Vagina (tissue), 2 donors: Measurements from ENCODE around the gene TNFSF9. TPM values are rescaled to one million over a fixed set of nuclear protein-coding genes. Genes with fewer than 3 reads are reported as not detected.

Experiments
- DNase-seq, 2 donors: peaks; one replicate each; pipeline ENCODE4 v3.0.0-alpha.2; 2017; ENCODE audit errors: extremely low spot score in 2 of 2
- H3K27ac ChIP-seq: fragments of 200-600 bp; sonication (generic); one replicate; pipeline ENCODE4 v1.5.1; 2019
- H3K27me3 ChIP-seq: fragments of 200-600 bp; sonication (generic); one replicate; pipeline ENCODE4 v1.5.1; 2019
- H3K36me3 ChIP-seq, 2 donors: fragments of 200-600 bp; sonication (generic); one replicate each; pipeline ENCODE4 v1.5.1; 2017 to 2019
- H3K4me1 ChIP-seq: fragments of 200-600 bp; sonication (generic); one replicate; pipeline ENCODE4 v1.5.1; 2019
- H3K4me3 ChIP-seq, 2 donors: fragments of 200-600 bp; sonication (generic); 1 replicate in 1 of 2; 2 replicates in 1 of 2; pipeline ENCODE4 v1.5.1; 2016 to 2019
- H3K9me3 ChIP-seq: fragments of 200-600 bp; sonication (generic); one replicate; pipeline ENCODE4 v1.5.1; 2019
- CTCF ChIP-seq, 3 experiments: fragments of 450-650 bp in 2 of 3; fragments of 200-600 bp in 1 of 3; sonication (generic) in 1 of 3; IDR thresholded peaks; one replicate each; pipeline ENCODE4 v1.5.1; 2017 to 2019; ENCODE audit warnings: antibody characterized with exemption in 3 of 3, mild to moderate bottlenecking in 2 of 3, moderate library complexity in 2 of 3
- POLR2A ChIP-seq, 2 donors: fragments of 450-650 bp; IDR thresholded peaks; one replicate each; pipeline ENCODE4 v1.6.1; 2017; ENCODE audit warnings: antibody characterized with exemption in 2 of 2, mild to moderate bottlenecking in 2 of 2, moderate library complexity in 2 of 2
- POLR2AphosphoS5 ChIP-seq, 2 donors: sonication (generic); formaldehyde crosslinking; IDR thresholded peaks; one replicate each; pipeline ENCODE4 v1.9.0; 2017; ENCODE audit warnings: antibody characterized with exemption in 2 of 2, mild to moderate bottlenecking in 2 of 2, low read depth in 1 of 2; ENCODE audit not compliant: insufficient read depth in 1 of 2
- intact Hi-C: fragments of 100-400 bp; cut with DNase I; formaldehyde crosslinking; loops from one replicate; pipeline ENCODE4 v1.15.1; 2023
- total RNA-seq: library from RNA; depleted of rRNA; stranded (reverse); fragments of >200 nt; gene quantifications from one replicate; pipeline ENCODE4 v1.2.3, GENCODE V29; 2016

TNFSF9 gene
- total RNA-seq, 1 donor from 2014 or later, result 7.9 TPM

GRCh38 chr19:6499052-6499790, 31.6 kb upstream of the TNFSF9 start:
- peaks cover 11% of the 10 kb centered on the region for H3K4me1 ChIP-seq
- H3K27me3 ChIP-seq, result no peaks in the 10 kb centered on the region
- DNase-seq, result no peak
- no peaks in the 10 kb centered on the region for H3K36me3 ChIP-seq
- H3K4me3 ChIP-seq, result no peak overlapping the region
- no peak overlapping the region for H3K27ac ChIP-seq
- H3K9me3 ChIP-seq, result no peaks in the 10 kb centered on the region
- intact Hi-C loops, result no loop called here
- TF ChIP-seq CTCF (IDR thresholded peaks at IDR 0.05) (no peak), POLR2AphosphoS5 (IDR thresholded peaks at IDR 0.05; ENCODE audit: insufficient read depth in 1 of 2, low read depth in 1 of 2) (no peak), POLR2A (IDR thresholded peaks at IDR 0.05) (no peak)

GRCh38 chr19:6500837-6501739, 29.7 kb upstream of the TNFSF9 start:
- H3K9me3 ChIP-seq, result no peaks in the 10 kb centered on the region
- intact Hi-C loops, result no loop called here
- H3K27ac ChIP-seq, result no peak overlapping the region
- no peak for TF ChIP-seq POLR2A (IDR thresholded peaks at IDR 0.05)
- no peak for TF ChIP-seq CTCF (IDR thresholded peaks at IDR 0.05)
- no peak for TF ChIP-seq POLR2AphosphoS5 (IDR thresholded peaks at IDR 0.05; ENCODE audit: insufficient read depth in 1 of 2, low read depth in 1 of 2)
- H3K4me1 ChIP-seq, result peaks cover 11% of the 10 kb centered on the region
- H3K4me3 ChIP-seq, result peak overlapping the region; percentile 30 to 37
- H3K27me3 ChIP-seq, result no peaks in the 10 kb centered on the region
- DNase-seq, result no peak
- no peaks in the 10 kb centered on the region for H3K36me3 ChIP-seq

- intact Hi-C loops, result no loop called here
- no peak within 1 kb of the TSS for H3K27ac ChIP-seq
These were observed 28.8 kb upstream of the TNFSF9 start, which contains the start of gene TUBB4A for GRCh38 chr19:6501740-6502648. TSS of gene TUBB4A (minus strand) at chr19:6502309. CDS start at chr19:6502212, 97 bp downstream.

More at GRCh38 chr19:6501740-6502648, 28.8 kb upstream of the TNFSF9 start, which contains the start of gene TUBB4A:
- H3K36me3 ChIP-seq, result no peaks in the 10 kb centered on the region
- DNase-seq, result no peak
- TF ChIP-seq CTCF (IDR thresholded peaks at IDR 0.05), result no peak
- no peak for TF ChIP-seq POLR2AphosphoS5 (IDR thresholded peaks at IDR 0.05; ENCODE audit: insufficient read depth in 1 of 2, low read depth in 1 of 2)
- no peak for TF ChIP-seq POLR2A (IDR thresholded peaks at IDR 0.05)
- H3K4me3 ChIP-seq, result peak within 1 kb of the TSS; percentile 30 to 37
- H3K4me1 ChIP-seq, result peaks cover 11% of the 10 kb centered on the region
- no peaks in the 10 kb centered on the region for H3K27me3 ChIP-seq
- no peaks in the 10 kb centered on the region for H3K9me3 ChIP-seq
